ENCODE results near the gene FGF2.

DNA sequence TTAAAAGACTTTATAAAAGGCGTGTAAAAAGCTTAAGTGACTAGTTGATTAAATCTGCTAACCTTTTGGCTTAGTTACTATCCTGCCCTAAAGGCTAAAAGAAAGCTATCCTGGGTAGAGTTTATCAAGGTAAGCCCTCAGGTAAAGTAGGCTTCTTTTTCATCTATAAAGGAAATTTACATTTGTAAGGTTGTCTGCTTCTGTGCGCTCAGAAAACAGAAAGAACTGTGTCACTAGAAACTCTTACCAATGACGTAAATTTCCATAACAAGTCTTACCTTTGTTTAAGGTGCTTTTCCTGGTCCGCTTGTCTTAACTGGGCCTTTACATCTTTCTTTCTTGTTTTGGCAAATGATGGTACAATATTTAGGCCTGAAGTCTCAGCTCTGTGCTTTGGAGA is 37.7 kb upstream of the FGF2 start:
- TF ChIP-seq, protein P1, sequence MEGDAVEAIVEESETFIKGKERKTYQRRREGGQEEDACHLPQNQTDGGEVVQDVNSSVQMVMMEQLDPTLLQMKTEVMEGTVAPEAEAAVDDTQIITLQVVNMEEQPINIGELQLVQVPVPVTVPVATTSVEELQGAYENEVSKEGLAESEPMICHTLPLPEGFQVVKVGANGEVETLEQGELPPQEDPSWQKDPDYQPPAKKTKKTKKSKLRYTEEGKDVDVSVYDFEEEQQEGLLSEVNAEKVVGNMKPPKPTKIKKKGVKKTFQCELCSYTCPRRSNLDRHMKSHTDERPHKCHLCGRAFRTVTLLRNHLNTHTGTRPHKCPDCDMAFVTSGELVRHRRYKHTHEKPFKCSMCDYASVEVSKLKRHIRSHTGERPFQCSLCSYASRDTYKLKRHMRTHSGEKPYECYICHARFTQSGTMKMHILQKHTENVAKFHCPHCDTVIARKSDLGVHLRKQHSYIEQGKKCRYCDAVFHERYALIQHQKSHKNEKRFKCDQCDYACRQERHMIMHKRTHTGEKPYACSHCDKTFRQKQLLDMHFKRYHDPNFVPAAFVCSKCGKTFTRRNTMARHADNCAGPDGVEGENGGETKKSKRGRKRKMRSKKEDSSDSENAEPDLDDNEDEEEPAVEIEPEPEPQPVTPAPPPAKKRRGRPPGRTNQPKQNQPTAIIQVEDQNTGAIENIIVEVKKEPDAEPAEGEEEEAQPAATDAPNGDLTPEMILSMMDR (IDR thresholded peaks at IDR 0.05; ENCODE audit: low read length), result no peak
- no peak for TF ChIP-seq EZH2 (optimal IDR thresholded peaks at IDR 0.05; ENCODE audit: low read depth, low read length)
- TF ChIP-seq EZH2phosphoT487 (IDR thresholded peaks at IDR 0.05; ENCODE audit: low read length), result no peak

Measured in MM.1S (cell line).